GM21529 (cell line): Measurements from ENCODE around the gene ETNK2.
"Not testable (repeated sequence)": the region's sequence is repeated elsewhere in the genome, so short reads cannot be mapped to it uniquely, and the experiment has no call there.

Experiments
- ATAC-seq: cut with Tn5 transposase; IDR thresholded peaks from one replicate; pipeline ENCODE4 v1.9.1; 2021; ENCODE audit not compliant: unreplicated experiment

The ETNK2 gene

DNA sequence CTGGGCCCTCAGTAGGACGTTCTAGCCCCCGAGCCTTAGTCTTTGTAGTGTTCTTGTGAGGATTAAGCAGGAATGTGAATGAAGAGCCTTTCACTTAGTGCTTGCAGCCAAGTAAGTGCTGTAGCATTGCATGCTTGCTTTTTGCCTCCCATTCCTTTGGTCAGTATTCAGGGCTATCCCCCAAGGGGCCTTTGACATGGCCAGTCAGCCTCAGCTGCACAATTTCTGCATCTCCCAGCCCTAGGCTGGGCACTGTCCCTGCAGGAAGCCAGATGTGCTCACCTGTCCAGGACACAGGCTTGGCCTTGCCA lies 48.5 kb downstream of the ETNK2 start:
- no peak for ATAC-seq

- no peak for ATAC-seq
Observed at GRCh38 chr1:204102739-204103430, 49.0 kb downstream of the ETNK2 start.

- no peak for ATAC-seq
Observed at GRCh38 chr1:204102029-204102611, 49.7 kb downstream of the ETNK2 start.

GRCh38 chr1:204099754-204100153 lies 52.1 kb downstream of the ETNK2 start:
- ATAC-seq, result not testable (repeated sequence)

GRCh38 chr1:204098683-204099082 lies 53.2 kb downstream of the ETNK2 start:
- no peak for ATAC-seq

- ATAC-seq, result no peak
Observed at GRCh38 chr1:204096931-204097330, 54.9 kb downstream of the ETNK2 start.

DNA sequence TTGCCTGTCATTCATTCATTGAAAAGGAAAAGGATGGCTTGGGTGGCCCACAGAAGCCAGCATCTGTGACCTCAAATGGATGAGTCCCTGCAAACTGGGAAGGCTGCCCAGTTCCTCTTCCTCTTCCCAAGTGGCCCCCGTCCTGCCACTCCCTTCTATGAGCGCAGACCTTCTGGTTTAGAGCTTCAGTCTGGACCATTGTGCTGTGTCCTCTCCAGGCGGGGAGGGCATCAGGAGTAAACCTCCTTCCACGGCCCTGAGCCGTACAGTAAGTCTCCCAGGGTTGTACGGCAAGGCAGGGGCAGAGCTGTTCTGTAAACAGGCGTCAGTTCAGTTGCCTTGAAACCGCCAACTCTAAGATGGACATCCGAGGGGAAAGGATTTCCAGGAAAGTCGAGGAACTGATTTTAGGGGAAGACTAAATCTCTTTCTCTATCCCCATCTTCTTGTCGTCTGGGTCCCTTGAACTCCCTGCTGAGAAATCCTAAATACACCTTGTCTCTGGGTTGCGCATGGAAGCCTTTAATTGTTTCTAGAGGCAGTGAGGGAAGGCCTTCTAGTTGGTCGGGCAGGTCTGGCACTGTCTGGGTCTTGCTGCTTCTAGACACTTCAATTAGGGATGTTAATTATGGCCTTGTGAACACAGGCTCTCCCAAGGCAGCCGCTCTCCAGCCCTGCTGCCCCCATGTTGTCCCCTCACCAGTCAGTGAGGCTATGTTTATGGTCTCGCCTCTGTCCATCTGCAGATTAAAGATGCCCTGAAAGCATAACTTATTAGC lies 56.8 kb downstream of the ETNK2 start:
- ATAC-seq, result no peak

- ATAC-seq, result no peak
Observed at GRCh38 chr1:204094313-204094729, 57.5 kb downstream of the ETNK2 start.

DNA sequence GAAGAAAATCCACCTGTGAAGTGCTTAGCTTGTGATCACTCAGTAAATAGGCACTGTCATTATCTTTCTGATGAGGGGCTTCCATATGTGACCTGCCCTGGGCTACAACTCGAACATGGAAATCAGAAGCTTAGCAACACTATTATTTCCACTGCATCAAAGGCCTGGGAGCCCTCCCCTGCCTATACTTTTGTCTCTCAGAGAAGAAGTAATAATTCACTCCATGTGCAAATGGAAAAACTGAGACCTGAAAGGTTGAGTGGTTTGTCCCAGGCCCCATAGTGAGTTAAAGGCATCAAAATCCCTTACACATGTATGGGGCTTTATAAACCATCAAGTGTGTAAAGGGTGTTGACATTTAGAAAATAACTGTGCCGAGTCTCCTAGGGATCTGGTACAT lies 58.1 kb downstream of the ETNK2 start:
- ATAC-seq, result no peak

DNA sequence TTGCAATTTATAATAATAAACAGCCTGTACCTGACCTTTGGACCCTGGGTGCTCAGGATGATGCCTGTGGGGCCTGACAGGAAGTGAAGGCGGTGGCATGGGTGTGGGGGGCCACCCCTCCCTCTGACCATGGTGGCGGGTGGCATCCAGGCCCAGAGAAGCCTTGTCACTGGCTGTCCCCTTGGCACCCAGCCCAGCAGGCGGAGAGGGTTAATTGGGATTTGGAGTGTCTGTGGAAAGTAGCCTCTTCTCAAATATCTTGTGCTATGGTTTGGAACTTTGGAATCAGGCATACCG lies 58.5 kb downstream of the ETNK2 start:
- no peak for ATAC-seq

GRCh38 chr1:204092632-204093420 lies 59.0 kb downstream of the ETNK2 start:
- no peak for ATAC-seq

DNA sequence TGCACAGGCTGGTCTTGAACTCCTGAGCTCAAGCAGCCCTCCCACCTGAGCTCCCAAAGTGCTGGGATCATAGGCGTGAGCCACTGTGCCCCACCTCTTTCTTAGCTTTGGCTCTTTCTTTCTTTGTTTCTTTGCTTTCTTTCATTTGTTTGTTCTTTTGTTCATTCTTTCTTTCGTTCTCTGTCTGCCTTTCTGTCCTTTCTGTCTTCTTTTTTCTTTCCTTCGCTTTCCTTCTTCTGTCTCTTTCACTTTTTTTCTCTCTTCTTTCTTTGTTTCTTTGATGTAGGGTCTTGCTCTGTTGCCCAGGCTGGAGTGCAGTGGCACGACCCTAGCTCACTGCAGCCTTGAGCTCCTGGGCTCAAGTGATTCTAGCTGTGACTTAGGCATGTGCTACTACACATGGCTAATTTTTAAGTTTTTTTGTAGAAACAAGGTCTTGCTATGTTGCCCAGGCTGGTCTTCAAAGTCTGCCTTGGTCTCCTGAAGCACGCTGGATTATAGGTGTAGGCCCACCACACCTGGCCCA lies 60.0 kb downstream of the ETNK2 start:
- ATAC-seq, result no peak

- ATAC-seq, result no peak
Observed at GRCh38 chr1:204091066-204091465, 60.8 kb downstream of the ETNK2 start.

DNA sequence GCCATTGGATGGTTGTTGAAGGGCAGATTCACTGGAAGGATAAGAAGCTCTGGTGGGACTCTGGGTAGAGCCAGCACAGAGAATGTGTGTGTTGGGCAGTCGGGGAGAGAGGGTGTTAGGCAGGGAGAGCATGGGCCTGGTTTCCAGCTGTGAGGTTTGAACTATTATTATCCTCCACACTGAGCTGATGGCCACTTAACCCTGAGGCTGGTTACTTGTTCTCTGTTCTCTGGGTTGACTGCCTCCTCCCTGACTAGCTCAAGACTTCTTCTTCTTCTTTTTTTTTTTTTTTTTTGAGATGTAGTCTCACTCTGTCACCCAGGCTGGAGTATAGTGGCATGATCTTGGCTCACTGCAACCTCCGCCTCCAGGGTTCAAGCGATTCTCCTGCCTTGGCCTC lies 61.7 kb downstream of the ETNK2 start:
- ATAC-seq, result not testable (repeated sequence)

- no peak for ATAC-seq
Observed at GRCh38 chr1:204089044-204089751, 62.6 kb downstream of the ETNK2 start.

- no peak for ATAC-seq
Observed at GRCh38 chr1:204088596-204088995, 63.2 kb downstream of the ETNK2 start.

DNA sequence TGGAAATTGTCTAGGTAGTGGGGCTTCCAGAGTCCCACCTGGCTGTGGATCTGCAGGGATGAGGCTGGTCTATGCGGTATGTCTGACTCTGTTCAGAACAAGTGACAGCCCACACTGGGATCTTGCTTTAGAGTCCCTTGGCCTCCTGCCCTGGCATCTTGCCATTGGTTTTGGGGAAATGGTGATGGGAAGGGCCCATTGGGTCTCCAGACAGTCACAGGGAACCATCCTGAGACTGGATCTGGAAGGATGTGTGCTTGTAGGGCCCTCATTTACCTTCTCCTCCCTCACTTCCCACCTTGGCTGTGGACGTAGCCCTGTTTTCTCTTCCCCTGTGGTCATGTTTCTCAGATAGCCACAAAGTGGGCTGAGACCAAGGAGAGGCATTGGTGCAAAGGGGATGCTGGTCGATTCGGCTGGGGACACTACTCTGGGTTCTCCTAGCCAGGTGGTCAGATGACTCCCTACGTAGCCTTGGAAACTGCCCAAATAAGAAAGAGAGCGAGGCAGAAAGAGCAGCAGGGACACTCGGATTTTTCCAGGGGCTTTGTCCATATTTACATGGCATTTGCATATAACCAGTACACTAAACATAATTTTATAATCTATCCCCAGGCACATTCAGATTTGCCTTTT lies 63.8 kb downstream of the ETNK2 start:
- no peak for ATAC-seq

GRCh38 chr1:204087181-204087892 lies 64.5 kb downstream of the ETNK2 start:
- ATAC-seq, result no peak

DNA sequence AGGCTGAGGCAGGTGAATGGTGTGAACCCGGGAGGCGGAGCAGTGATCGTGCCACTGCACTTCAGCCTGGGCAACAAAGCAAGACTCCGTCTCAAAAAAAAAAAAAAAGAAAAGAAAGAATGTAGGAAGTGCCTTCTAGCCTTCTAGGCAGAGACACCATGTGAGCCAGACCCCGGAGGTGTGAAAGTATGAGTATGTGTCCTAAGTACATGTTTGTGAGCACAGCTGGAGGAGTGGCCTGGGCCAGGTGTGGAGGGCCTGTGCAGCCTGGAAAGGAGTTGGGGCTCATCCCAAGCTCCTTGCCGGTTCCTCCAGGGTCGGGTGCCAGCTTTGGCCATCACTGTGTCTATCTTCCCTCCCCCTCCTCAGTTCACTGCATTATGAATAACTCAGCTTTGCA lies 66.0 kb downstream of the ETNK2 start:
- no peak for ATAC-seq

DNA sequence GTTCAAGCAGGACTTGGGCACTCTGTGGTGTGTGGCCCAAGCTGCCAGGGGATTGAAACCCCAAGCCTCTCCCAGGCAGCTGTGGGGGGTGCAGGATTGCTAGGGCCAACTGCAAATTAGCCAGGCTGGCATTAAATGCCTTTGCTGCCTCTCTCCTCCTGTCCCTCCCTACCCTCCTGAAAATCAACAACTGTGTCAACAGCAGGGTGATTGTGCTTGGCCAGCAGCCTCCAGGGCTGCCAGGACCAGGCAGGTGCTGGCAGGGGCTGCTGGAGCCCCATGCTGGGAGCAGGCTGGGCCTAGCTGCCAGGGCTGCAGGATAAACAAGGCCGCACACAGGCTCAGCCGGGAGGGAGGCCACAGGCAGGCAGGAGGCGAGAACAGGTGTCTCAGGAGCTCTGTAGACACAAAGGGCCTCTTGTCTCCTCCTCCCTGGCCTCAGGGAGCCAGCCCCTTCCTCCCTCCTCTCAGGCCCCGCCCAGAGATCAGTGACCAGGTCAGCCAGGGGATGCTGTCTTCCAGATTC lies 67.5 kb downstream of the ETNK2 start:
- no peak for ATAC-seq
